GM19023 (cell line): ENCODE results near the gene PPP1R9A.
"Not testable (repeated sequence)": the region's sequence is repeated elsewhere in the genome, so short reads cannot be mapped to it uniquely, and the experiment has no call there.

Experiments
- ATAC-seq: cut with Tn5 transposase; IDR thresholded peaks from one replicate; pipeline ENCODE4 v1.9.1; 2021; ENCODE audit warnings: mild to moderate bottlenecking, moderate library complexity; ENCODE audit not compliant: unreplicated experiment

The PPP1R9A gene

DNA sequence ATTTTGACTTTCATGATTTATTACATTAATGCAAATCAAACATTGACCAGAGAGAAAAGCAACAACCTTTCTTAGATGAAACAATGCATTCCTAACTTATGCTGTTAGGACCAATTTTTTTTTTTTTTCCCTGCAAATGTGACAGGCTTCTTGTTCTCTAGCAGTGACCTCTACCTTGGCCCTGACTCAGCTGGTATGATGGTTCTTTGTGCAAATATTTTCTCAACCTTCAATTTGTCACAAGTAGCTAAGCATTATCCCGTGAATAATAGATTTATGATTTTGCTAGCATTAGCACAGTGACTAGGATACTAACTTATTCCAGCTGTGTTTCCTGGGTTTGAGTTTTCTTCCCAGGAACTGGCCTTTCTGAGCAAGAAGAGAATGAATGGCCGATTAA lies 64.9 kb downstream of the PPP1R9A start:
- no peak for ATAC-seq

DNA sequence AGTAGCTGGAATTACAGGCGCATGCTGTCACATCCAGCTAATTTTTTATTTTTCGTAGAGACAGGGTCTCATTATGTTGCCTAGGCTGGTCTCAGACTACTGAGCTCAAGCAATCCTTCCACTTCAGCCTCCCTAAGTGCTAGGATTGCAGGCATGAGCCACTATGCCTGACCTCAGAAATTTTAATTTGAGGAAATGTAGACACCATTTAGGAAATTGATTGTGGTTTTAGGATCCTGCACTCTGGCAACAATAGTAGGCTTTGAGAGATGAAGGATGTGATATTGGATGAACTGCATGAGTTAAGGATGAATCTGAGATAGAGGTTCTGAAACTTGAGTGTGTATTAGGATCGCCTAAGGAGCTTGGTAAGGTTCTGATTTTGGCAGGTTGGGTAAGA lies 66.5 kb downstream of the PPP1R9A start:
- no peak for ATAC-seq

DNA sequence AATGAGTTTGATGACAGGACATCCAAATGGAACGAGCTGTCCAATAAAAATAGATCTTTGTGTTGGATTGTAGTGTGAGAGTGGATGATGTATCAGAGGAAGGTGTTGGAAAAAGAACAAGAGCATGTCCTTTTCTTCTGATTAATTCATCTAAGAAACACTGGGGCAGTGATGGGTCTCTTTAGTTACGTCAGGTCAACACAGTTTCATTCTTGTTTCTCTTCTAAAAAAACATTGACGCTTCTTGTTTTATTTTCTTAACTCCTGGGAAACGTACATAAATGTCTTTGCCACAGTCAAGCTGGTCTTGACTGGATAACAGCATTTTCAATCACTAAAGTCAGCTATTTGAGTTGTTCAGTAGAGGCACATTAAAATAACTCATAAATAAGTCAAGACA lies 67.0 kb downstream of the PPP1R9A start:
- no peak for ATAC-seq

GRCh38 chr7:94975336-94975735 lies 67.9 kb downstream of the PPP1R9A start:
- no peak for ATAC-seq

GRCh38 chr7:94980418-94981142 lies 73.2 kb downstream of the PPP1R9A start:
- ATAC-seq: no peak

DNA sequence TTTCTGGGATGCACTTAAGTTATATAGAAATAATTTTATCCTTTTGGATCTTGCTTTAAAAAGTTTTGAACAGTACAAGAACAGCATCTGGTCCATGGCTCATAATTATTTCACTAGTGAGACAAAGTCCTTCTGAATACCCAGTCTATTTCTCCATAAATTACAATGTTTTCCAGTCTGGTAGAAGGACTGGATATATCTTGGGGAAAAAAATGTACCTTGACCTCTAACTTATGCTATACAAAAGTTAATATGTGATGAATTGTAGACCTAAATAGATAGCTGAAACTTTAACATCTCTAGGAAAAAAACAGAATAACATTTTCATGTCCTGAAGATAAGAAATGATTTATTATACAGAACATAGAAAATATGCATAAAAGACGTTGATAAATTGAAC lies 88.5 kb downstream of the PPP1R9A start:
- ATAC-seq: no peak

GRCh38 chr7:94996369-94996768 lies 89.0 kb downstream of the PPP1R9A start:
- no peak for ATAC-seq

GRCh38 chr7:94997547-94997946 lies 90.2 kb downstream of the PPP1R9A start:
- ATAC-seq: no peak

DNA sequence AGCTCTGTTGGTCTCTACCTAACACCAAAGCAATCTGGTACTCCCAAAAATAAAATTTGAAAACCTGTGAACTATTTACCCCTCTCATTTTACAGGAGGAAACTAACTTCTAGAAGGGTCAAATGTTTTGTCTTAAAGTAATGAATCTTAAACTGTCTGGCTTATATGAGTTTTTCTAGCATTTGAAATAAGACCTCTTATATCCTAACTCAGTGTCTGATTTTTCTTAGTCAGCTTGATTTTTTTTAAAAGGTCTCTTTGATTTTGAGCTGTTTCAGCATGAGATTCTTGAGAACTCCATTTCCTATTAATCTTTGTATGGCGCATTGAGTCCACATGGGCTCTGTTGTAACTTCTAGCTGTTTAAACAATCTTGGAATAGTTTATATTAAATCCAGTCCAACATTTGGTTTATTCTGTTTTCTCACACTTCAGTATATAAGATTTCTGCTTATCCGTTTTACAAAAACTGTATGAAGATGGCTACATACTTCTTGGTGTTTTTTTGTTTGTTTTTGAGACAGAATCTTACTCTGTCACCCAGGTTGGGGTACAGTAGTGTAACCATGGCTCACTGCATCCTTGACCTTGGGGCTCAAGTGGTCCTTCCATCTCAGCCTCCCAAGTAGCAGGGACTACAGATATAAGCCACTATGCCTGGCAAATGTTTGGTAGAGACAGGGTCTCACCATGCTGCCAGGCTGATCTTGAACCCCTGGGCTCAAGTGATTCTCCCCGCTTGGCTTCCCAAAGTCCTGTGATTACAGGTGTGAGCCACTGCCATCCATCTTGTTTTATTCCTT lies 91.1 kb downstream of the PPP1R9A start:
- ATAC-seq: no peak

- ATAC-seq: no peak
Observed at GRCh38 chr7:94999069-94999351, 91.6 kb downstream of the PPP1R9A start.

GRCh38 chr7:94999601-95000000 lies 92.2 kb downstream of the PPP1R9A start:
- not testable (repeated sequence) for ATAC-seq

DNA sequence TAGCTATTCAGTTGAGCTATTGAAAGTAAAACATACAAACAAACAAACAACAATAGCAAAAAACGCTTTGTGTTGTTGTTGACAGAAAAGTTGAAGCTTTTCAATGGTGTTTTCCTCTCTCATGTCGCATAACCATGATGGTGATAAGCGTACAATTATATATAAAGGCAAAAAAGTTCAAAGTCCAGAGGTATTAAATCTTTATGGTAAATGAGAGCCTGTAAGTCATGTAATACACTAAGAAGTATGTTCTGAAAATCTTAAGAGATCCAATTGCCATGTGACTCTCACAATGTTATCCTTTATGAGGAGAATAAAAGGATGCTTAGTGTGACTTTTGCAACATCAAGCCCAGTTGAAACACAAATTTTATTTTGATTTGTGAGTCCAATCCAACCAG lies 93.9 kb downstream of the PPP1R9A start:
- ATAC-seq: no peak

- ATAC-seq: no peak
Observed at GRCh38 chr7:95001815-95002561, 94.6 kb downstream of the PPP1R9A start.

GRCh38 chr7:95002775-95003174 lies 95.4 kb downstream of the PPP1R9A start:
- no peak for ATAC-seq

DNA sequence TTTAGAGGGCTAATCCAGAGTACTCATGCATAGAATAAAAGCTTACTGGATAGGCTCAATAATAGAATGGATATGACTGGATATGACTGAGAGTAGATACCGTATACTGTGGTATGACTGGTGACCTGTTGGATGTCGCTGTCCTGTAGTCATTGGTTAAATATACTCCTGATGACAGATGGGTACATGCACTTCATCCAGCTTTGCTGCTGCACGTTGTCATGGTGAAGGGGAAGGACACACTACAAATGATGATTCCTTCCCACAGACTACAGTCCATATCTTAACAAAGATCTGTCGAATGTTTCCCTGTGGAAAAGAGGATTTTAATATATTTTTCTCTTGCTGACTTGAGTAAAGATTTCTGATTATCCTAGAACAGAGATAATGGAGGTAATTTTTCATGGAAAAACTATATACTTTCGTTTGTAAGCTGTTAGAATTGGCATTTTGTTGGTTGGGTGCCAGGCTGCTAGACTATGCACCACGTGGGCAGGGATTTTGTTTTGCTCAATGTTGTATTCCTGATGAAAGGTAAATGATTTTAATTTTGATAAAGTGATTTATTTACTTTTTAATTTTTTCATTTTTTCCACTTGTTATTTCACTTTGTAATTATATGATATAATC lies 97.3 kb downstream of the PPP1R9A start:
- ATAC-seq: no peak

DNA sequence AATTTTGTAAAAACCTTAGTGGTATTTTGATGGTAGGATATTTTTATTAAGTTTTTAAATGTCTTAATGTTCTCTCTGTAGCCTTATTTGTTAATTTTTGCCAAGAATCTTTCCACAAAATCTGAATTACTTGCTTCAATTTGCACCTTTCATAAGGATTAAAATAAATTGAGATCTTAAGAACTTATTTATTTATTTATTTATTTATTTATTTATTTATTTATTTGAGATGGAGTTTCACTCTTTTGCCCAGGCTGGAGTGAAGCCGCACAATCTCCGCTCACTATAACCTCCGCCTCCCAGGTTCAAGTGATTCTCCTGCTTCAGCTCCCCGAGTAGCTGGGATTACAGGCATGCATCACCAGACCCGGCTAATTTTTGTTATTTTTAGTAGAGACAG lies 98.6 kb downstream of the PPP1R9A start:
- no peak for ATAC-seq

DNA sequence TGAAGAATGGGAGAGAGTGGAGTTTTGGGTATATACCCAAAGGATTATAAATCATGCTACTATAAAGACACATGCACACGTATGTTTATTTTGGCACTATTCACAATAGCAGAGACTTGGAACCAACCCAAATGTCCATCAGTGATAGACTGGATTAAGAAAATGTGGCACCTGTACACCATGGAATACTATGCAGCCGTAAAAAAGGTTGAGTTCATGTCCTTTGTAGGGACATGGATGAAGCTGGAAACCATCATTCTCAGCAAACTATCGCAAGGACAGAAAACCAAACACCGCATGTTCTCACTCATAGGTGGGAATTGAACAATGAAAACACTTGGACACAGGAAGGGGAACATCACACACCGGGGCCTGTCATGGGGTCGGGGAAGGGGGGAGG lies 101.4 kb downstream of the PPP1R9A start:
- not testable (repeated sequence) for ATAC-seq

DNA sequence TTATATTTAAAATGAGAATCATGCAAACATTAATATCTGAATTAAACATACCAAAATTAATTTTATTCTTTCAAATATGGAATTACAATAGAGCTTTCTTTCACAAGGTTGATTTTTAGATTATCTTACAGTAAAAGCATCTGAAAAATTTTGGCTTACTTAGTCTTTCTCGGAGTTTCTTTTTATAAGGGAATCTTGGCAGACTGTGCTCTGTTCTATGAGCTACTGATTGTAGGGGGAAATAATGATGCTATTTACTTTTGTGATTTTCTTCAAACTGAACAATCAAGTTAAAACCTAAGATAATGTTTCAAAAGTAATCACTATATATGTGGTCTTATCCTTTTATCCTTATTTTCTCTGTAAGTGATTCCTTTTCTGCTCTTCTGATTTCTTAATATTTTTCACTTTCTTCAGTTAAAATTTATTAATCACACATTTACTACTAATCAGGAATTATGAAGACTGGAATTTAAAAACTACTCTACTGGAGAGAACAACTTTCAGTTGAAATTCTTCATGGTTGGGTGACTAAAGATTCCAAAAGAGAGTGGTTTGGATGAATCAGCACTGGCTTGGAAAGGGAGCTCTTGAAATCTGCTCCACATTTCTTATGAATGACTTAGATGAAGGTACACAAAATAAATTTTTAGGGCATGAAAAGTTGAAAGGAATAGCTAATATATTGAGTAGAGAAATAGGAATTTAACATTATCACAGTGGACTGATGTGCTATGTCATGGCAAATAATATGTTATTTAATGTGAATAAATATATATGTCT lies 103.9 kb downstream of the PPP1R9A start:
- no peak for ATAC-seq

- ATAC-seq: no peak
Observed at GRCh38 chr7:95011995-95012394, 104.6 kb downstream of the PPP1R9A start.

DNA sequence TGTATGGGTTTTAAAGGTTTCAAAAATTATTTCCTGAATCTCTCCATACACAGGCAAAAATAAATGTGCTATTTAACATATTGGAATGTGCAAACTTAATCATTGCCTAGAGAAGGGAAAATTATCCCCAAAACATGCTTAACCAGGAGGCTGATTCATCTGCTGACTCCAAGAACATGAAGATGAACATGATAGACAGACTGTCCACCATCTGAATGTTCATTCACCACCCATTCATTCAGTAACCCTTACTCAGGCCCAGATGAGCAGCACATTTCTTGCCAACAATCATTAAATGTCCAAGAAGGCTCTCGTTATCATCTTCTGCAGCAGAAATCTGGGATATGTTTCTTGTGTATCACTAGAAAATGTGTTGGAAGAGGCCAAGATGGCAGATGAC lies 110.6 kb downstream of the PPP1R9A start:
- no peak for ATAC-seq

DNA sequence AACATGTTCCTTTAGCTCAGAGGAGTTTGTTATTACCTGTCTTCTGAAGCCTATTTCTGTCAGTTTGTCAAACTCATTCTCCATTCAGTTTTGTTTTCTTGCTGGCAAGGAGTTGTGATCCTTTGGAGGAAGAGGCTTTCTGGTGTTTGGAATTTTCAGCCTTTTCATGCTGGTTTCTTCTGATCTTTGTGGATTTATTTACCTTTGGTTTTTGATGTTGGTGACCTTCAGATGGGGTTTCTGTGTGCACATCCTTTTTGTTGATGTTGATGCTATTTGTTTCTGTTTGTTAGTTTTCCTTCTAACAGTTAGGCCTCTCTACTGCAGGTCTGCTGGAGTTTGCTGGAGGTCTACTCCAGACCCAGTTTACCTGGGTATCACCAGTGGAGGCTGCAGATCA lies 118.6 kb downstream of the PPP1R9A start:
- no peak for ATAC-seq
